Stomach (tissue), 4 donors: ENCODE data around the gene POLD4.

Source experiments
- POLR2A ChIP-seq, 4 donors: fragments of 450-650 bp; IDR thresholded peaks; one replicate each; pipeline ENCODE4 v1.6.1; 2016; ENCODE audit warnings: antibody characterized with exemption in 4 of 4, control low read depth in 2 of 4, mild to moderate bottlenecking in 1 of 4, moderate library complexity in 1 of 4
- TF ChIP-seq, protein P1 (sequence below), 7 experiments: fragments of 450-650 bp in 4 of 7; fragments of 200-600 bp in 3 of 7; sonication (generic) in 3 of 7; IDR thresholded peaks; one replicate each; pipeline ENCODE4 v1.5.1; 2016 to 2019; ENCODE audit warnings: antibody characterized with exemption in 7 of 7, control low read depth in 2 of 7, mild to moderate bottlenecking in 1 of 7

DNA sequence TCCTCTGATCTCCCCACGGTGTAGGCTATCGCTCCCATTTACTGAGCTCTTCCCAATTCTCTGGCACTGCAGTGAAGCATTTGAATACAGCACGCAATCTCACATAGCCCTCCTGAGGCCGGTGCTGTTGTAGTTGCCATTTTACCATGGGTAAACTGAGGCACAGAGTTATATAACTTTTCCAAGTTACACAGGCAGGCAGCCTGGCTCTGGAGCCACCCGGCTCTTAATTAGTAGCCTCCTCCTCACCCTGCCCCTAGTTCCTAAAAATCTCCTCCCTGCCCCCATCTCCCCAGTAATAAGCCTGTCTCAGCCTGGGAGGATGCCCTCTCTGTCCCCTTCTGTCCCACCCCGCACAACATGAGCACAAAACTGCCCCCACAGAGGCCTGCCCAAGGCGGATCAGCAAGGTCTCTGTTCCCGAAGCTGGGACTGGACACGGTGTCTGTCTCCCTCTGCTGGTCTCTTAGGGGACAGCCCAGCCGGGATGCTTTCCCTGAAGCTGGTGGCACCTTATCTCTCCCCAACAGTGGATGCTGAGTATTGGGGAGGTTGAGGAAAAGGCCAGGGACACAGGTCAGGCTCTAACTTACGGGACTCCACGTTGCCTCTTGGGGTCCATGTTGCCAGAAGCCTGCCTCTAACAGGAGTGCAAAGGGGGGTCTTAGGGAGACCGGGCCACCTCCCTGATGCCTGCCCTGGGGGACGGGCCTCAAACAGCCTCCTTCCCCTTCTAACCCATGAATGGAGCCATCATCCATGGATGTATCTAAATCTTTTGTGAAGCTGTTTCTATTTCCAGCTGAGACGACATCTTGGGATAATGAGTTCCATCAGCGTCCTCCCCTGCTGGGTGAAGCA is 29.2 kb upstream of the POLD4 start:
- TF ChIP-seq POLR2A (IDR thresholded peaks at IDR 0.05), result no peak
- TF ChIP-seq, protein P1, sequence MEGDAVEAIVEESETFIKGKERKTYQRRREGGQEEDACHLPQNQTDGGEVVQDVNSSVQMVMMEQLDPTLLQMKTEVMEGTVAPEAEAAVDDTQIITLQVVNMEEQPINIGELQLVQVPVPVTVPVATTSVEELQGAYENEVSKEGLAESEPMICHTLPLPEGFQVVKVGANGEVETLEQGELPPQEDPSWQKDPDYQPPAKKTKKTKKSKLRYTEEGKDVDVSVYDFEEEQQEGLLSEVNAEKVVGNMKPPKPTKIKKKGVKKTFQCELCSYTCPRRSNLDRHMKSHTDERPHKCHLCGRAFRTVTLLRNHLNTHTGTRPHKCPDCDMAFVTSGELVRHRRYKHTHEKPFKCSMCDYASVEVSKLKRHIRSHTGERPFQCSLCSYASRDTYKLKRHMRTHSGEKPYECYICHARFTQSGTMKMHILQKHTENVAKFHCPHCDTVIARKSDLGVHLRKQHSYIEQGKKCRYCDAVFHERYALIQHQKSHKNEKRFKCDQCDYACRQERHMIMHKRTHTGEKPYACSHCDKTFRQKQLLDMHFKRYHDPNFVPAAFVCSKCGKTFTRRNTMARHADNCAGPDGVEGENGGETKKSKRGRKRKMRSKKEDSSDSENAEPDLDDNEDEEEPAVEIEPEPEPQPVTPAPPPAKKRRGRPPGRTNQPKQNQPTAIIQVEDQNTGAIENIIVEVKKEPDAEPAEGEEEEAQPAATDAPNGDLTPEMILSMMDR (IDR thresholded peaks at IDR 0.05), result peak in 5 of 7 experiments; percentile 86 to 98 (median 91)
